Muscle of arm (tissue), 12 donors: Measurements from ENCODE around the gene SLC25A44. TPM values are rescaled to one million over a fixed set of nuclear protein-coding genes. Genes with fewer than 3 reads are reported as not detected.
A peak's percentile ranks its signal among the peaks of the same experiment; 100 is the strongest.
"Not testable (repeated sequence)": the region's sequence is repeated elsewhere in the genome, so short reads cannot be mapped to it uniquely, and the experiment has no call there.

ENCODE experiments used
- DNase-seq: peaks from one replicate; pipeline ENCODE4 v3.0.0-alpha.2; 2013
- polyA plus RNA-seq, 12 donors: library from polyadenylated mRNA; unstranded; fragments of 120-200 nt; gene quantifications; one replicate each; pipeline ENCODE4 v1.2.1, GENCODE V29; 2013; ENCODE audit not compliant: insufficient read length in 12 of 12

SLC25A44 gene
- polyA plus RNA-seq, 12 donors: 10.5 to 15.8 (median 12.1) TPM; not detected in 1

DNA sequence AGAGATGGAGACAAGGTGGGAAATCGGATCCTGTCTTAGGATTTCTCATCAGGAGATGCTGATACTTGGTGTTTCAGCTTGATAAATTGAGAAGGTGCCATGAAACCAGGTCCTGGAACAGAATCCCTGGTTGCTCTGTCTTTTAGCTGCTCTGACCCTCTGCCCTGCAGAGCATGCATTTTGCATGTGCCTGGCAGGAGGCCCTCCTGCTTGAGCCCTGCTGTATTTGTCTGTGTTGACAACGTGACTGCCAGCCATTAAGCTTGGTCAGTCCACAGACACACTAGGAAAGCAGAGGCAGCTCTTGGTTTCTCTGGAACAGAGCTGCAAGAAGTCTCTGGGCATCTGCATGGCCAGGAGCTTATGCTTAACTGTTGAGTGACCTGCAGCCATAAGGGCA lies 2.5 kb downstream of the SLC25A44 start:
- DNase-seq: no peak

DNA sequence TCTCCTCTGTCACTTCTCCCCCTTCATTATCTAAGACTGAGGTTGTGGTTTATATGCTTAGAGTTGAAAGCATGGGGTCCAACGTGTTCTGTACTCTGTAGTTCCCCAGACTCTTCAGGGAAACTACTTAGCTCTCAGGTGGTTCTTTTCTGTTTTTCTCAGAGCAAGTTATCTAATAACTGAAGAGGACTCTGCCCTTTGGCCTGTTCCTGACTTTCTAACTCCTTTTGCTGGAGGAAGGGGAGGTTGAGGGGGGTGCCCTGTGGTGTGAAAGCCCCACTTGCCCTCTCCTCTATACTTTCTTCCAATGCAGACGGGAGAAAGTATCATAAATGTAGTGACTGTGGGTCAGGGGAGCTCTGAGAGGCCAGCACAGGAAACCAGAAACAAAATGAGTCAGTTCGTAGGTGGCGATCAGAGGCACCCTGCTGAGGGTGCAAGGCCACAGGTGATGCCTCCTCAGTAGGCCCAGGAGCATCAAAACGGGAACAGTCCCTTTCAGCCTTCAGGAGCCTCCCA lies 5.0 kb downstream of the SLC25A44 start:
- DNase-seq: no peak

GRCh38 chr1:156200044-156200443 lies 6.1 kb downstream of the SLC25A44 start:
- no peak for DNase-seq

GRCh38 chr1:156203331-156203730 lies 9.4 kb downstream of the SLC25A44 start:
- no peak for DNase-seq

- no peak for DNase-seq
Observed at GRCh38 chr1:156204686-156205085, 10.8 kb downstream of the SLC25A44 start.

GRCh38 chr1:156211243-156211642 lies 17.3 kb downstream of the SLC25A44 start:
- no peak for DNase-seq

- DNase-seq: no peak
Observed at GRCh38 chr1:156212130-156212529, 18.2 kb downstream of the SLC25A44 start.

DNA sequence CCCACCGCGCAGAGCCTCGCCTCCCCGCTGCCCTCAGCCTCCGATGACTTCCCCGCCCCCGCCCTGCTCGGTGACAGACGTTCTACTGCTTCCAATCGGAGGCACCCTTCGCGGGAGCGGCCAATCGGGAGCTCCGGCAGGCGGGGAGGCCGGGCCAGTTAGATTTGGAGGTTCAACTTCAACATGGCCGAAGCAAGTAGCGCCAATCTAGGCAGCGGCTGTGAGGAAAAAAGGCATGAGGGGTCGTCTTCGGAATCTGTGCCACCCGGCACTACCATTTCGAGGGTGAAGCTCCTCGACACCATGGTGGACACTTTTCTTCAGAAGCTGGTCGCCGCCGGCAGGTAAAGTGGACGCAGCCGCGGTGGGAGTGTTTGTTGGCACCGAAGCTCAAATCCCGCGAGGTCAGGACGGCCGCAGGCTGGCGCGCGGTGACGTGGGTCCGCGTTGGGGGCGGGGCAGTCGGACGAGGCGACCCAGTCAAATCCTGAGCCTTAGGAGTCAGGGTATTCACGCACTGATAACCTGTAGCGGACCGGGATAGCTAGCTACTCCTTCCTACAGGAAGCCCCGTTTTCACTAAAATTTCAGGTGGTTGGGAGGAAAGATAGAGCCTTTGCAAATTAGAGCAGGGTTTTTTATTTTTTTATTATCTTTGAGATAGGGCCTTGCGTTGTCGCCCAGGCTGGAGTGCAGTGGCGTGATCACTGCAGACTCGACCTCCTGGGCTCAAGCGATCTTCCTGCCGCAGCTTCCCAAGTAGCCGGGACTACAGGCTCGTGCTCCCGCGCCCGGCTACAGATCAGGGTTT lies 19.1 kb downstream of the SLC25A44 start, which contains the start of gene PMF1:
PMF1 (plus strand) TSS at position 175 of the 811 bp plus-strand sequence; CDS start at position 184, 9 bp downstream.
- DNase-seq: peak; percentile 96

DNA sequence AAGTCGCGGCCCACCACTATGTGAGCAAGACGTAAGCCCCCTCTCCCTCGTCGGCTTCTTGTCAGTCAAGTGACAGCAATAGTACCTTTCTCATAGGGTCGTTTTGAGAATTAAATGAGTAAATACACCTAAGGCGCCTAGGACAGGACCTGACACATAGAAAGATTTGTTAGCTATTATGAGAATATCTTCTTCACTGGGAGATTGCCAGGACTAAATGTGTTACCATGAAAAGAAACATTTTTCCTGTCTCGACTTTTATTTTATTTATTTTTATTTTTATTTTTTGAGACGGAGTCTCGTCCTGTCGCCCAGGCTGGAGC lies 19.7 kb downstream of the SLC25A44 start:
- no peak for DNase-seq

GRCh38 chr1:156214024-156214748 lies 20.3 kb downstream of the SLC25A44 start:
- no peak for DNase-seq

DNA sequence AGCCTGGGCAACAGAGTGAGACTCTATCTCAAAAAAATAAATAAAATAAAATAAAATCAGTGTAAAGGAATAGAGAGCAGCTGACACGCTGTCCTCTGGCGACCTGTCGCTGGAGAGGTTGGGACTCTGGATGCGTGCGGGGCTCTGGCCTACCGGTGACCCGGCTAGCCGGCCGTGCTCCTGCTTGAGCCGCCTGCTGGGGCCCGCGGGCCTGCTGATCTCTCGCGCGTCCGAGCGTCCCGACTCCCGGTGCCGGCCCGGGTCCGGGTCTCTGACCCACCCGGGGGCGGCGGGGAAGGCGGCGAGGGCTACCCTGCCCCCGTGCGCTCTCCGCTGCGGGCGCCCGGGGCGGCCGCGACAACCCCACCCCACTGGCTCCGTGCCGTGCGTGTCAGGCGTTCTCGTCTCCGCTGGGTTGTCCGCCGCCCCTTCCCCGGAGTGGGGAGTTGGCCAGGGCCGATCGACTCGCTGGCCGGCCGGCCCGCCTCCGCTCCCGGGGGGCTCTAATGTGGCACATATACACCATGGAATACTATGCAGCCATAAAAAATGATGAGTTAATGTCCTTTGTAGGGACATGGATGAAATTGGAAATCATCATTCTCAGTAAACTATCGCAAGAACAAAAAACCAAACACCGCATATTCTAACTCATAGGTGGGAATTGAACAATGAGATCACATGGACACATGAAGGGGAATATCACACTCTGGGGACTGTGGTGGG lies 22.6 kb downstream of the SLC25A44 start:
- DNase-seq: not testable (repeated sequence)

- DNase-seq: no peak
Observed at GRCh38 chr1:156217871-156218270, 24.0 kb downstream of the SLC25A44 start.

- no peak for DNase-seq
Observed at GRCh38 chr1:156220226-156220625, 26.3 kb downstream of the SLC25A44 start.

DNA sequence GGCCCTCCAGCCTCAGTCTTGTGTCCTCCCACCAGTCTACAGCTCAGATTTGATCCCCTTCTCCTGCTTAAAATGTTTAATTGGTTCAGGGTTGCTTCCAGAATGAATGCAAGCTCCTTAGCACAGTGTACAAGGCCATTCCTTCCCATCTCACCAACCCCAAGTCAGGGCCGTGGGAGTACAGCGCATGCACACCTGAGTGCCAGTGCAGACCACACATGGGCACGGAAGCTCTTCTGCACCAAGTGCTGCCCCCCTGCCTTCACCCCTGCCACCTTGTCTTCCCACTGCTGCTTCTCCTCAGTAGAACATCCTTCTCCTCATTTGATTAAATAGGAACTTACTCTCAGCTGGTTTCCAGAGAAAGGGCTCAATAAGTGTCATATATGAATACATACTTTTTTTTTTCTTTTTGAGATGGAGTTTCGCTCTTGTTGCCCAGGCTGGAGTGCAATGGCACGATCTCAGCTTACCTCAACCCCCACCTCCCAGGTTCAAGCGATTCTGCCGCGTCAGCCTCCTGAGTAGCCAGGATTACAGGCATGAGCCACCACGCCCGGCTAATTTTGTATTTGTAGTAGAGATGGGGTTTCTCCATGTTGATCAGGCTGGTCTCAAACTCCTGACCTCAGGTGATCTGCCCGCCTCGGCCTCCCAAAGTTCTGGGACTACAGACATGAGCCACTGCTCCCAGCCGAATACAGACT lies 28.2 kb downstream of the SLC25A44 start:
- no peak for DNase-seq

GRCh38 chr1:156225677-156226014 lies 31.7 kb downstream of the SLC25A44 start:
- no peak for DNase-seq

- DNase-seq: no peak
Observed at GRCh38 chr1:156226116-156226538, 32.2 kb downstream of the SLC25A44 start.

DNA sequence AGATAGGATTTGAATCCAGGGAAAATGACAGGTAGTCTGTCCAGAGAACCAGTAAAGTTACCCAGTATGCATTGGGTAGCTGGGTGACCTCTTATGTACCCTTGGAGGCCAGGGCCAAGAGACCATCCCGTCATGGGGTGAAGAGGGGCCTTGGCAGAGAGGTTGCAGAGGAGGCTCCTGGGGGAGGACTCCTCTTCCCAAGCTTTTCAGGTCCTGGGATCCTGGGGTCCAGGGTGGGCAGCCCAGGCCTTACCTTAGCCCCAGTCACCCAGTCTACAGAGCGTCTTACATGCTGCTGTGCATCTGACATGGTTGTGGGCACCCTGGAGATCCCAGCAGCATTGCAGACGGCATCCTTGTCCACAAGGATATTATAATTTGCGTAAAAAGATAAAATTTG lies 32.9 kb downstream of the SLC25A44 start:
- DNase-seq: no peak

- no peak for DNase-seq
Observed at GRCh38 chr1:156228501-156228900, 34.6 kb downstream of the SLC25A44 start.

- no peak for DNase-seq
Observed at GRCh38 chr1:156229809-156230472, 36.0 kb downstream of the SLC25A44 start.

- peak; percentile 58 for DNase-seq
Observed at GRCh38 chr1:156230473-156230837, 36.6 kb downstream of the SLC25A44 start.

GRCh38 chr1:156232201-156232894 lies 38.4 kb downstream of the SLC25A44 start:
- no peak for DNase-seq
